H1 (cell line): Measurements from ENCODE around the gene B4GALT7. TPM values are rescaled to one million over a fixed set of nuclear protein-coding genes. Genes with fewer than 3 reads are reported as not detected.

ENCODE experiments used
- ATF3 ChIP-seq: IDR thresholded peaks from 2 replicates; pipeline ENCODE4 v1.6.1; 2011; ENCODE audit warnings: low read depth, mild to moderate bottlenecking, low read length; ENCODE audit not compliant: insufficient read depth
- CHD2 ChIP-seq: IDR thresholded peaks from 2 replicates; pipeline ENCODE4 v1.6.1; 2012; ENCODE audit warnings: low read length, improper control_type of control experiment
- CTCF ChIP-seq, 3 experiments: IDR thresholded peaks; 1 replicate in 2 of 3; 2 replicates in 1 of 3; pipeline versions ENCODE4 v1.5.1 to v1.6.1; 2011; ENCODE audit warnings: low read length in 3 of 3, mild to moderate bottlenecking in 3 of 3, inconsistent platforms in 2 of 3, low read depth in 1 of 3, moderate library complexity in 1 of 3; ENCODE audit not compliant: insufficient read depth in 1 of 3; ENCODE audit errors: control extremely low read depth in 1 of 3
- EGR1 ChIP-seq: IDR thresholded peaks from 2 replicates; pipeline ENCODE4 v1.6.1; 2011; ENCODE audit warnings: low read depth, low read length, borderline replicate concordance
- EP300 ChIP-seq, 2 experiments: IDR thresholded peaks; 1 replicate in 1 of 2; 2 replicates in 1 of 2; pipeline ENCODE4 v1.6.1; 2011 to 2012; ENCODE audit warnings: low read depth in 2 of 2, low read length in 2 of 2, mild to moderate bottlenecking in 2 of 2, borderline replicate concordance in 1 of 2, inconsistent platforms in 1 of 2, moderate library complexity in 1 of 2
- GTF2F1 ChIP-seq: IDR thresholded peaks from 2 replicates; pipeline ENCODE4 v1.6.1; 2012; ENCODE audit warnings: low read depth, low read length, improper control_type of control experiment, borderline replicate concordance
- HDAC6 ChIP-seq: IDR thresholded peaks from one replicate; pipeline ENCODE4 v1.7.1; 2012; ENCODE audit warnings: low read depth, mild to moderate bottlenecking, inconsistent platforms, low read length, moderate library complexity
- JUND ChIP-seq: IDR thresholded peaks from 2 replicates; pipeline ENCODE4 v1.6.1; 2011; ENCODE audit warnings: mild to moderate bottlenecking, improper control_type of control experiment, low read length
- KDM1A ChIP-seq: fragments of 200-600, 300-600 bp; sonication (generic); IDR thresholded peaks from 2 replicates; pipeline ENCODE4 v1.7.1; 2016; ENCODE audit warnings: mild to moderate bottlenecking, low read length, borderline replicate concordance
- MAX ChIP-seq: IDR thresholded peaks from 2 replicates; pipeline ENCODE4 v1.6.1; 2012; ENCODE audit warnings: inconsistent platforms
- NANOG ChIP-seq: IDR thresholded peaks from 2 replicates; pipeline ENCODE4 v1.6.1; 2011; ENCODE audit warnings: low read length, low read depth, mild to moderate bottlenecking, inconsistent platforms; ENCODE audit not compliant: insufficient read depth, poor library complexity, severe bottlenecking
- POLR2AphosphoS5 ChIP-seq: IDR thresholded peaks from 2 replicates; pipeline ENCODE4 v1.6.1; 2011; ENCODE audit warnings: low read depth, low read length
- RFX5 ChIP-seq: IDR thresholded peaks from 2 replicates; pipeline ENCODE4 v1.6.1; 2011; ENCODE audit warnings: low read depth, low read length, improper control_type of control experiment, borderline replicate concordance
- SIN3A ChIP-seq, 2 experiments: IDR thresholded peaks in 1 of 2; conservative IDR thresholded peaks in 1 of 2; 2 replicates each; pipeline ENCODE4 v1.6.1; 2011 to 2012; ENCODE audit warnings: low read length in 2 of 2, improper control_type of control experiment in 1 of 2, low read depth in 1 of 2, mild to moderate bottlenecking in 1 of 2
- SIRT6 ChIP-seq: IDR thresholded peaks from one replicate; pipeline ENCODE4 v1.7.1; 2012; ENCODE audit warnings: low read length, inconsistent platforms
- SIX5 ChIP-seq: IDR thresholded peaks from 2 replicates; pipeline ENCODE4 v1.6.1; 2011; ENCODE audit warnings: mild to moderate bottlenecking, low read depth, low read length
- SP2 ChIP-seq: IDR thresholded peaks from 2 replicates; pipeline ENCODE4 v1.6.1; 2012; ENCODE audit warnings: mild to moderate bottlenecking, low read length, inconsistent platforms
- TBP ChIP-seq: IDR thresholded peaks from 2 replicates; pipeline ENCODE4 v1.6.1; 2011; ENCODE audit warnings: low read depth, low read length, improper control_type of control experiment
- YY1 ChIP-seq: IDR thresholded peaks from 2 replicates; pipeline ENCODE4 v1.6.1; 2011; ENCODE audit warnings: low read depth, mild to moderate bottlenecking, low read length
- polyA plus RNA-seq, 7 experiments: library from polyadenylated mRNA; depleted of rRNA in 3 of 7; stranded (reverse) in 5 of 7; unstranded in 2 of 7; fragments of >200 nt in 5 of 7; fragments of 200-250 nt in 2 of 7; gene quantifications; 1 replicate in 5 of 7; 2 replicates in 1 of 7; 4 replicates in 1 of 7; pipeline versions ENCODE4 v1.2.1 to v1.2.3, GENCODE V29; 2011 to 2013; ENCODE audit warnings: missing spikeins in 2 of 7, mixed read lengths in 2 of 7
- total RNA-seq: library from RNA; stranded (reverse); fragmentation: NEBNext Ultra II Directional; extraction: Animal tissue kit (Norgen Biotek cat#: 25700); gene quantifications from 2 replicates; pipeline ENCODE4 v1.2.1, GENCODE V29; 2021

The B4GALT7 gene
- total and polyA plus RNA-seq, 2 of the 8 experiments (the other 6 are each of a cell fraction or from before 2014, with no cell fraction given) = 18.7 to 31.9 TPM

- TF ChIP-seq GTF2F1 (no peak), RFX5 (no peak), ATF3 (no peak; the same call in 1 of the 2 replicates), EGR1 (no peak), JUND (no peak), YY1 (peak; percentile 99), SIRT6 (no peak), POLR2AphosphoS5 (no peak), CTCF (IDR thresholded peaks at IDR 0.05; ENCODE audit: control extremely low read depth in 1 of 3, insufficient read depth in 1 of 3, low read depth in 1 of 3, low read length in 3 of 3) (peak; percentile 13 to 49 (median 38); a peak in 2 of 4 replicates), NANOG (no peak), MAX (peak; percentile 75), CHD2 (peak; percentile 76), SP2 (no peak), TBP (peak; percentile 38; the same call in 1 of the 2 replicates), HDAC6 (no peak), KDM1A (peak; percentile 97), SIX5 (peak; percentile 50; the same call in 1 of the 2 replicates), EP300 (IDR thresholded peaks at IDR 0.05; ENCODE audit: borderline replicate concordance in 1 of 2, low read depth in 2 of 2, low read length in 2 of 2) (no peak), SIN3A (conservative IDR thresholded peaks at IDR 0.05 in 1 of 2, IDR thresholded peaks at IDR 0.05 in 1 of 2; ENCODE audit: low read depth in 1 of 2, low read length in 2 of 2) (no peak)
These were observed 45.3 kb upstream of the B4GALT7 start, which contains the start of gene FAM193B (continued) for GRCh38 chr5:177554474-177555111.
